HG02588 (cell line): Measurements from ENCODE around the gene CAPN2.

Experiments
- ATAC-seq: cut with Tn5 transposase; IDR thresholded peaks from one replicate; pipeline ENCODE4 v1.9.1; 2021; ENCODE audit warnings: mild to moderate bottlenecking, moderate library complexity; ENCODE audit not compliant: unreplicated experiment

CAPN2 gene

DNA sequence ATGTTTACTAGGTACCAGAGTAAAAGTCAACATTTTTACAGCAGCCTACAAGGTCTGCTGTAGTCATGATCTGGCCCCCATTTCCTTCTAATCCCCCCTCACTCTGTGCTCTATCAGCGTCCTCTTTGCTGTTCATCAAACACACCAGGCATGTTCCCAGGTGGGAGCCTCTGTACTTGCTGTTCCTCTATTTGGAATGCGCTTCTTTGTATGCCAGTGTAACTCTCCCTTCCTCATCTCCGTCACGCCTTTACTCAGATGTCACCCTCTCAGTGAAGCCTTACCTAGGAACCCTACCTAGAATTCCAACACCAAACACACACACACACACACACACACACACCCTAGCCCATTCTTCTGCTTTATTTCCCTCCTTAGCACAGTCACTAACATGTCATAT is 112.4 kb downstream of the CAPN2 start:
- no peak for ATAC-seq
